Activated CD4-positive, alpha-beta T cell treated with anti-CD3 and anti-CD28 coated beads, Interleukin-2, amount 10 ng/mL, durations not matched to agents 24 days and 14 days (primary cell): Measurements from ENCODE around the gene FGF1. TPM values are rescaled to one million over a fixed set of nuclear protein-coding genes. Genes with fewer than 3 reads are reported as not detected.

ENCODE experiments used
- DNase-seq: peaks from one replicate; pipeline ENCODE4 v3.0.0; 2022
- H3K27ac Mint-ChIP-seq: one replicate; pipeline ENCODE4 v1.8.0; 2022; ENCODE audit warnings: mild to moderate bottlenecking, mixed read lengths
- H3K27me3 Mint-ChIP-seq: one replicate; pipeline ENCODE4 v1.8.0; 2022; ENCODE audit warnings: mixed read lengths
- H3K36me3 Mint-ChIP-seq: one replicate; pipeline ENCODE4 v1.8.0; 2022; ENCODE audit warnings: low read depth, mild to moderate bottlenecking, mixed read lengths
- H3K4me1 Mint-ChIP-seq: one replicate; pipeline ENCODE4 v1.8.0; 2021; ENCODE audit warnings: mixed read lengths
- H3K4me3 Mint-ChIP-seq: one replicate; pipeline ENCODE4 v1.8.0; 2022; ENCODE audit warnings: mild to moderate bottlenecking, moderate library complexity, mixed read lengths
- H3K9me3 Mint-ChIP-seq: one replicate; pipeline ENCODE4 v1.8.0; 2021; ENCODE audit warnings: mixed read lengths
- intact Hi-C: fragments of 100-400 bp; cut with micrococcal nuclease; formaldehyde crosslinking; loops from one replicate; pipeline ENCODE4 v1.15.1; 2023
- total RNA-seq: library from RNA; stranded (reverse); gene quantifications from 2 replicates; pipeline ENCODE4 v1.2.3, GENCODE V29; 2022

Gene FGF1
- total RNA-seq, 1 donor from 2014 or later, result not detected

- H3K4me1 Mint-ChIP-seq, result no peaks in the 10 kb centered on the region
- intact Hi-C loops, result no loop called here
- H3K9me3 Mint-ChIP-seq, result no peaks in the 10 kb centered on the region
- DNase-seq, result no peak
- no peak overlapping the region for H3K4me3 Mint-ChIP-seq
- no peaks in the 10 kb centered on the region for H3K36me3 Mint-ChIP-seq
- H3K27ac Mint-ChIP-seq, result no peak overlapping the region
- H3K27me3 Mint-ChIP-seq, result peaks cover 3% of the 10 kb centered on the region
These were observed 16.4 kb downstream of the FGF1 start for GRCh38 chr5:142669477-142669876.

- intact Hi-C loops, result no loop called here
- no peak overlapping the region for H3K4me3 Mint-ChIP-seq
- no peaks in the 10 kb centered on the region for H3K9me3 Mint-ChIP-seq
- no peaks in the 10 kb centered on the region for H3K36me3 Mint-ChIP-seq
- DNase-seq, result no peak
- peaks cover 5% of the 10 kb centered on the region for H3K27me3 Mint-ChIP-seq
- H3K27ac Mint-ChIP-seq, result no peak overlapping the region
- no peaks in the 10 kb centered on the region for H3K4me1 Mint-ChIP-seq
These were observed 17.6 kb downstream of the FGF1 start for GRCh38 chr5:142668336-142668735.

- Mint-ChIP-seq H3K27me3 (peaks cover 5% of the 10 kb centered on the region), H3K9me3 (no peaks in the 10 kb centered on the region), H3K4me3 (no peak overlapping the region), H3K4me1 (no peaks in the 10 kb centered on the region), H3K27ac (no peak overlapping the region), H3K36me3 (no peaks in the 10 kb centered on the region)
- intact Hi-C loops, result no loop called here
- DNase-seq, result no peak
These were observed 18.1 kb downstream of the FGF1 start for GRCh38 chr5:142667831-142668230.

GRCh38 chr5:142664636-142665035, 21.3 kb downstream of the FGF1 start:
- Mint-ChIP-seq H3K9me3 (no peaks in the 10 kb centered on the region), H3K36me3 (no peaks in the 10 kb centered on the region), H3K4me1 (no peaks in the 10 kb centered on the region), H3K4me3 (no peak overlapping the region), H3K27me3 (peaks cover 4% of the 10 kb centered on the region), H3K27ac (no peak overlapping the region)
- intact Hi-C loops, result no loop called here
- no peak for DNase-seq

- Mint-ChIP-seq H3K27ac (no peak overlapping the region), H3K36me3 (no peaks in the 10 kb centered on the region), H3K4me3 (no peak overlapping the region), H3K27me3 (peaks cover 4% of the 10 kb centered on the region), H3K9me3 (no peaks in the 10 kb centered on the region), H3K4me1 (no peaks in the 10 kb centered on the region)
- no peak for DNase-seq
- intact Hi-C loops, result no loop called here
These were observed 21.8 kb downstream of the FGF1 start for GRCh38 chr5:142664067-142664466.

GRCh38 chr5:142663246-142663645, 22.6 kb downstream of the FGF1 start:
- no peak overlapping the region for H3K27ac Mint-ChIP-seq
- H3K36me3 Mint-ChIP-seq, result no peaks in the 10 kb centered on the region
- intact Hi-C loops, result no loop called here
- peaks cover 4% of the 10 kb centered on the region for H3K27me3 Mint-ChIP-seq
- DNase-seq, result no peak
- H3K9me3 Mint-ChIP-seq, result no peaks in the 10 kb centered on the region
- H3K4me3 Mint-ChIP-seq, result no peak overlapping the region
- no peaks in the 10 kb centered on the region for H3K4me1 Mint-ChIP-seq

GRCh38 chr5:142661957-142662356, 23.9 kb downstream of the FGF1 start:
- Mint-ChIP-seq H3K27ac (no peak overlapping the region), H3K27me3 (peaks cover 13% of the 10 kb centered on the region), H3K36me3 (no peaks in the 10 kb centered on the region), H3K4me3 (no peak overlapping the region), H3K9me3 (no peaks in the 10 kb centered on the region), H3K4me1 (no peaks in the 10 kb centered on the region)
- no peak for DNase-seq
- intact Hi-C loops, result no loop called here

GRCh38 chr5:142661143-142661542, 24.7 kb downstream of the FGF1 start:
- Mint-ChIP-seq H3K4me1 (no peaks in the 10 kb centered on the region), H3K27me3 (peaks cover 17% of the 10 kb centered on the region), H3K36me3 (no peaks in the 10 kb centered on the region), H3K4me3 (no peak overlapping the region), H3K27ac (no peak overlapping the region), H3K9me3 (no peaks in the 10 kb centered on the region)
- no peak for DNase-seq
- intact Hi-C loops, result no loop called here

GRCh38 chr5:142660731-142661130, 25.2 kb downstream of the FGF1 start:
- DNase-seq, result no peak
- H3K9me3 Mint-ChIP-seq, result no peaks in the 10 kb centered on the region
- H3K36me3 Mint-ChIP-seq, result no peaks in the 10 kb centered on the region
- H3K27me3 Mint-ChIP-seq, result peaks cover 19% of the 10 kb centered on the region
- H3K4me1 Mint-ChIP-seq, result no peaks in the 10 kb centered on the region
- H3K4me3 Mint-ChIP-seq, result no peak overlapping the region
- intact Hi-C loops, result no loop called here
- H3K27ac Mint-ChIP-seq, result no peak overlapping the region

- no peak overlapping the region for H3K27ac Mint-ChIP-seq
- H3K4me1 Mint-ChIP-seq, result no peaks in the 10 kb centered on the region
- no peak for DNase-seq
- intact Hi-C loops, result no loop called here
- peaks cover 24% of the 10 kb centered on the region for H3K27me3 Mint-ChIP-seq
- H3K4me3 Mint-ChIP-seq, result no peak overlapping the region
- no peaks in the 10 kb centered on the region for H3K36me3 Mint-ChIP-seq
- H3K9me3 Mint-ChIP-seq, result no peaks in the 10 kb centered on the region
These were observed 25.7 kb downstream of the FGF1 start for GRCh38 chr5:142660196-142660595.

- Mint-ChIP-seq H3K27ac (no peak overlapping the region), H3K4me3 (no peak overlapping the region), H3K27me3 (peaks cover 29% of the 10 kb centered on the region), H3K36me3 (no peaks in the 10 kb centered on the region), H3K4me1 (no peaks in the 10 kb centered on the region), H3K9me3 (no peaks in the 10 kb centered on the region)
- intact Hi-C loops, result no loop called here
- DNase-seq, result no peak
These were observed 26.5 kb downstream of the FGF1 start for GRCh38 chr5:142659405-142659804.

- intact Hi-C loops, result no loop called here
- Mint-ChIP-seq H3K36me3 (no peaks in the 10 kb centered on the region), H3K27ac (no peak overlapping the region), H3K27me3 (peaks cover 27% of the 10 kb centered on the region), H3K4me3 (no peak overlapping the region), H3K9me3 (no peaks in the 10 kb centered on the region), H3K4me1 (no peaks in the 10 kb centered on the region)
- DNase-seq, result no peak
These were observed 27.6 kb downstream of the FGF1 start for GRCh38 chr5:142658278-142658677.

GRCh38 chr5:142657446-142657845, 28.4 kb downstream of the FGF1 start:
- intact Hi-C loops, result no loop called here
- Mint-ChIP-seq H3K4me3 (no peak overlapping the region), H3K27ac (no peak overlapping the region), H3K9me3 (no peaks in the 10 kb centered on the region), H3K4me1 (no peaks in the 10 kb centered on the region), H3K27me3 (peaks cover 27% of the 10 kb centered on the region), H3K36me3 (no peaks in the 10 kb centered on the region)
- no peak for DNase-seq

GRCh38 chr5:142655339-142656267, 30.3 kb downstream of the FGF1 start:
- Mint-ChIP-seq H3K27ac (no peak overlapping the region), H3K4me3 (no peak overlapping the region), H3K36me3 (no peaks in the 10 kb centered on the region), H3K4me1 (no peaks in the 10 kb centered on the region), H3K27me3 (peaks cover 25% of the 10 kb centered on the region), H3K9me3 (no peaks in the 10 kb centered on the region)
- DNase-seq, result peak; percentile 90
- intact Hi-C loops, result loop anchor here (1.0 to 2.0 kb wide), 3 partner anchors 44 to 233 kb away; no protein-coding TSS in a partner anchor
